Adipocyte (in vitro differentiated cells): ENCODE results near the gene FKBP7.

Experiments
- DNase-seq: peaks from one replicate; pipeline ENCODE4 v3.0.0-alpha.2; 2015; ENCODE audit warnings: low read depth
- H3K27me3 ChIP-seq: replicated peaks from 2 replicates; pipeline ENCODE4 v1.7.0; 2013; ENCODE audit warnings: mild to moderate bottlenecking, low read length, moderate library complexity; ENCODE audit not compliant: control insufficient read depth, insufficient read depth
- H3K36me3 ChIP-seq: 2 replicates; pipeline ENCODE4 v1.7.0; 2013; ENCODE audit warnings: low read length, mild to moderate bottlenecking, moderate library complexity; ENCODE audit not compliant: control insufficient read depth, insufficient read depth, severe bottlenecking
- H3K4me1 ChIP-seq: 2 replicates; pipeline ENCODE4 v1.7.0; 2013; ENCODE audit warnings: mild to moderate bottlenecking, low read length, moderate library complexity; ENCODE audit not compliant: control insufficient read depth, insufficient read depth
- H3K4me3 ChIP-seq: 2 replicates; pipeline ENCODE4 v1.7.0; 2013; ENCODE audit warnings: mild to moderate bottlenecking, low read length, moderate library complexity
- H3K9ac ChIP-seq: 2 replicates; pipeline ENCODE4 v1.7.0; 2013; ENCODE audit warnings: mild to moderate bottlenecking, low read length, moderate library complexity
- H3K9me3 ChIP-seq: 2 replicates; pipeline ENCODE4 v1.7.0; 2013; ENCODE audit warnings: mild to moderate bottlenecking, low read length, moderate library complexity; ENCODE audit not compliant: control insufficient read depth

The FKBP7 gene

GRCh38 chr2:178513876-178514275, 35.5 kb upstream of the FKBP7 start:
- no peaks in the 10 kb centered on the region for H3K9me3 ChIP-seq
- H3K27me3 ChIP-seq: no peaks in the 10 kb centered on the region
- no peak overlapping the region for H3K9ac ChIP-seq
- H3K4me1 ChIP-seq: peaks cover 3% of the 10 kb centered on the region
- peaks cover 12% of the 10 kb centered on the region for H3K36me3 ChIP-seq
- H3K4me3 ChIP-seq: no peak overlapping the region
- no peak for DNase-seq

GRCh38 chr2:178512484-178512883, 34.1 kb upstream of the FKBP7 start:
- peaks cover 8% of the 10 kb centered on the region for H3K36me3 ChIP-seq
- peaks cover 3% of the 10 kb centered on the region for H3K4me1 ChIP-seq
- no peak overlapping the region for H3K4me3 ChIP-seq
- H3K27me3 ChIP-seq: no peaks in the 10 kb centered on the region
- no peaks in the 10 kb centered on the region for H3K9me3 ChIP-seq
- no peak for DNase-seq
- H3K9ac ChIP-seq: no peak overlapping the region

- Histone ChIP-seq H3K9me3 (no peaks in the 10 kb centered on the region), H3K4me3 (no peak overlapping the region), H3K9ac (no peak overlapping the region), H3K4me1 (peaks cover 24% of the 10 kb centered on the region), H3K27me3 (no peaks in the 10 kb centered on the region), H3K36me3 (peaks cover 8% of the 10 kb centered on the region)
- DNase-seq: no peak
Observed at GRCh38 chr2:178510384-178510783, 32.0 kb upstream of the FKBP7 start.

GRCh38 chr2:178508646-178509045, 30.2 kb upstream of the FKBP7 start:
- Histone ChIP-seq H3K9ac (no peak overlapping the region), H3K4me3 (no peak overlapping the region), H3K9me3 (no peaks in the 10 kb centered on the region), H3K4me1 (peaks cover 22% of the 10 kb centered on the region), H3K27me3 (no peaks in the 10 kb centered on the region), H3K36me3 (peaks cover 22% of the 10 kb centered on the region)
- DNase-seq: no peak

GRCh38 chr2:178506949-178507348, 28.5 kb upstream of the FKBP7 start:
- Histone ChIP-seq H3K4me1 (peaks cover 22% of the 10 kb centered on the region), H3K4me3 (no peak overlapping the region), H3K27me3 (no peaks in the 10 kb centered on the region), H3K9ac (peak overlapping the region; percentile 43), H3K36me3 (peaks cover 39% of the 10 kb centered on the region), H3K9me3 (no peaks in the 10 kb centered on the region)
- no peak for DNase-seq

- DNase-seq: no peak
- Histone ChIP-seq H3K9me3 (no peaks in the 10 kb centered on the region), H3K9ac (peak overlapping the region; percentile 43), H3K4me3 (peak overlapping the region; percentile 50), H3K36me3 (peaks cover 43% of the 10 kb centered on the region), H3K27me3 (no peaks in the 10 kb centered on the region), H3K4me1 (peaks cover 22% of the 10 kb centered on the region)
Observed at GRCh38 chr2:178506524-178506923, 28.1 kb upstream of the FKBP7 start.

- Histone ChIP-seq H3K4me3 (peak overlapping the region; percentile 50), H3K9ac (peak overlapping the region; percentile 43), H3K36me3 (peaks cover 47% of the 10 kb centered on the region), H3K4me1 (peaks cover 22% of the 10 kb centered on the region), H3K27me3 (no peaks in the 10 kb centered on the region), H3K9me3 (no peaks in the 10 kb centered on the region)
- no peak for DNase-seq
Observed at GRCh38 chr2:178506101-178506500, 27.7 kb upstream of the FKBP7 start.

- no peaks in the 10 kb centered on the region for H3K9me3 ChIP-seq
- H3K9ac ChIP-seq: no peak overlapping the region
- H3K4me1 ChIP-seq: peaks cover 22% of the 10 kb centered on the region
- peaks cover 72% of the 10 kb centered on the region for H3K36me3 ChIP-seq
- H3K27me3 ChIP-seq: no peaks in the 10 kb centered on the region
- DNase-seq: no peak
- no peak overlapping the region for H3K4me3 ChIP-seq
Observed at GRCh38 chr2:178502751-178503150, 24.4 kb upstream of the FKBP7 start.

- Histone ChIP-seq H3K4me3 (no peak overlapping the region), H3K4me1 (no peaks in the 10 kb centered on the region), H3K36me3 (peaks cover 95% of the 10 kb centered on the region), H3K9ac (no peak overlapping the region), H3K9me3 (no peaks in the 10 kb centered on the region), H3K27me3 (no peaks in the 10 kb centered on the region)
- DNase-seq: no peak
Observed at GRCh38 chr2:178499640-178500039, 21.2 kb upstream of the FKBP7 start.

GRCh38 chr2:178498137-178498536, 19.7 kb upstream of the FKBP7 start:
- Histone ChIP-seq H3K9me3 (no peaks in the 10 kb centered on the region), H3K4me3 (no peak overlapping the region), H3K27me3 (no peaks in the 10 kb centered on the region), H3K9ac (no peak overlapping the region), H3K36me3 (peaks cover 94% of the 10 kb centered on the region), H3K4me1 (no peaks in the 10 kb centered on the region)
- DNase-seq: no peak

- Histone ChIP-seq H3K36me3 (peaks cover 84% of the 10 kb centered on the region), H3K9ac (no peak overlapping the region), H3K4me3 (no peak overlapping the region), H3K9me3 (no peaks in the 10 kb centered on the region), H3K27me3 (no peaks in the 10 kb centered on the region), H3K4me1 (no peaks in the 10 kb centered on the region)
- no peak for DNase-seq
Observed at GRCh38 chr2:178496049-178496448, 17.6 kb upstream of the FKBP7 start.

GRCh38 chr2:178491612-178492011, 13.2 kb upstream of the FKBP7 start:
- H3K27me3 ChIP-seq: no peaks in the 10 kb centered on the region
- H3K36me3 ChIP-seq: peaks cover 52% of the 10 kb centered on the region
- no peak overlapping the region for H3K4me3 ChIP-seq
- no peak overlapping the region for H3K9ac ChIP-seq
- no peak for DNase-seq
- H3K4me1 ChIP-seq: peaks cover 3% of the 10 kb centered on the region
- H3K9me3 ChIP-seq: no peaks in the 10 kb centered on the region
